ENCODE results near the gene IL1RAPL2. TPM values are rescaled to one million over a fixed set of nuclear protein-coding genes. Genes with fewer than 3 reads are reported as not detected.

The IL1RAPL2 gene
- total RNA-seq, 1 experiment from 2014 or later, result not detected

GRCh38 chrX:105461016-105461415, 895.0 kb downstream of the IL1RAPL2 start:
- no peak overlapping the region for H3K4me3 ChIP-seq (ENCODE audit: low read depth in 2 of 2, low read length in 2 of 2)
- intact Hi-C loops (cut with micrococcal nuclease; ENCODE audit: unreplicated experiment) (no loop called here), in situ Hi-C loops (cut with HindIII; ENCODE audit: low pct_unique_long_range_greater_than_20kb, low sequenced_read_pairs) (no loop called here)
- TF ChIP-seq CTCF (IDR thresholded peaks at IDR 0.05), result no peak
- no peak for TF ChIP-seq SIN3A (IDR thresholded peaks at IDR 0.05; ENCODE audit: borderline replicate concordance, insufficient read depth, low read depth, low read length)
- TF ChIP-seq REST (IDR thresholded peaks at IDR 0.05; ENCODE audit: insufficient read depth in 1 of 2, low read depth in 2 of 2, low read length in 1 of 2), result no peak
- ChIA-PET POLR2A (no interaction called here), CTCF (no interaction called here)
- DNase-seq (ENCODE audit: low read depth, low spot score), result no peak
- ATAC-seq, result no peak
- no peaks in the 10 kb centered on the region for H3K4me1 ChIP-seq (ENCODE audit: control insufficient read depth, insufficient read depth, low read length)
- no peaks in the 10 kb centered on the region for H3K27me3 ChIP-seq (ENCODE audit: control insufficient read depth, insufficient read depth, low read length)
- H3K27ac ChIP-seq (ENCODE audit: low read length), result no peak overlapping the region
- no peaks in the 10 kb centered on the region for H3K9me3 ChIP-seq (ENCODE audit: control insufficient read depth, insufficient read depth, low read depth, low read length)
- no peaks in the 10 kb centered on the region for H3K36me3 ChIP-seq (ENCODE audit: control insufficient read depth, insufficient read depth, low read length)
- BruUV-seq (replicated peaks), result no TSS peak

GRCh38 chrX:105462186-105462585, 896.2 kb downstream of the IL1RAPL2 start:
- Histone ChIP-seq H3K9me3 (ENCODE audit: control insufficient read depth, insufficient read depth, low read depth, low read length) (no peaks in the 10 kb centered on the region), H3K4me1 (ENCODE audit: control insufficient read depth, insufficient read depth, low read length) (no peaks in the 10 kb centered on the region), H3K36me3 (ENCODE audit: control insufficient read depth, insufficient read depth, low read length) (no peaks in the 10 kb centered on the region), H3K27ac (ENCODE audit: low read length) (no peak overlapping the region), H3K4me3 (ENCODE audit: low read depth in 2 of 2, low read length in 2 of 2) (no peak overlapping the region), H3K27me3 (ENCODE audit: control insufficient read depth, insufficient read depth, low read length) (no peaks in the 10 kb centered on the region)
- in situ Hi-C loops (cut with HindIII; ENCODE audit: low pct_unique_long_range_greater_than_20kb, low sequenced_read_pairs) (no loop called here), intact Hi-C loops (cut with micrococcal nuclease; ENCODE audit: unreplicated experiment) (no loop called here)
- ChIA-PET CTCF (no interaction called here), POLR2A (no interaction called here)
- TF ChIP-seq TCF7L2 (IDR thresholded peaks at IDR 0.05; ENCODE audit: low read depth, low read length), result no peak
- TF ChIP-seq POLR2AphosphoS5 (IDR thresholded peaks at IDR 0.05; ENCODE audit: low read depth, low read length), result no peak
- no peak for TF ChIP-seq SIN3A (IDR thresholded peaks at IDR 0.05; ENCODE audit: borderline replicate concordance, insufficient read depth, low read depth, low read length)
- TF ChIP-seq REST (IDR thresholded peaks at IDR 0.05; ENCODE audit: insufficient read depth in 1 of 2, low read depth in 2 of 2, low read length in 1 of 2), result no peak
- TF ChIP-seq CTCF (IDR thresholded peaks at IDR 0.05), result no peak
- no TSS peak for BruUV-seq (replicated peaks)
- DNase-seq (ENCODE audit: low read depth, low spot score) (no peak), ATAC-seq (no peak)
